NCI-H2196 treated with DMSO at 0.1 percent for 48 hours (cell line): ENCODE data around the gene SSH2.
A peak's percentile ranks its signal among the peaks of the same experiment; 100 is the strongest.
"Not testable (repeated sequence)": the region's sequence is repeated elsewhere in the genome, so short reads cannot be mapped to it uniquely, and the experiment has no call there.

ENCODE experiments used
- DNase-seq: peaks from one replicate; lab custom pipeline; 2025; ENCODE audit not compliant: unreplicated experiment; lab: John Stamatoyannopoulos, UW

Gene SSH2

DNA sequence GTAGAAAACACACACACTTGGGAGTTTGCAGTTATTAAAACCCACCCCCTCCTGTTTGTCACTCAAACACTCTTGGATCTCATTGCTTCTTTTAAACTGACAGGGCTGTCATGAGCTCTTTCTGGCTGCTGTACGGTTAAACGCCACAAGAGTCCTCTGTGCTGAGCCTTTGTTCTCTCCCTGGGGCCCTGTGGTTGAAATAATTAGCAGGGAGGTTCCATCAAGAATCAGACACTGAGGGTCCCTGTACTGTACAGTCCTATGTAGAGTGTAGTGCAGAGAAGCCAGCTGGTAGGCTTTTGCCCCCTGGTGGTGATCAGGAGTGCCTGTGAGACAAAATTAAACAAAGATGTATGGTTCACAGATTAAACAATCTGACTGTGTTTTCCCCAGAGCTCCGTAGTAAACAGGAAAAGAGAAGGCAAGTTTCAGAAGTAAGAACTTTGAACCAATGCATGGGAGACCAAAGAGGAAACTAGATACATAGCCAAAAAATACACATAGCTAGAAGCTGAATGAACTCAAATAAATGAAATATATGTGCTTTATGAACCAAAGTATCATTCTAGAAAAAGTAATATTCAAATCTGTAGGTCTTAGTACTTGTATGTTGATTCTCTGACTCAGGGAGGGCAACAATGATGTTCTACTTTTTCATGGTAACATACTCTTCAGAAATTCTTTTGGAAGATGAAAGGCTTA is 1.4 kb upstream of the SSH2 start:
- peak; percentile 27 for DNase-seq

DNA sequence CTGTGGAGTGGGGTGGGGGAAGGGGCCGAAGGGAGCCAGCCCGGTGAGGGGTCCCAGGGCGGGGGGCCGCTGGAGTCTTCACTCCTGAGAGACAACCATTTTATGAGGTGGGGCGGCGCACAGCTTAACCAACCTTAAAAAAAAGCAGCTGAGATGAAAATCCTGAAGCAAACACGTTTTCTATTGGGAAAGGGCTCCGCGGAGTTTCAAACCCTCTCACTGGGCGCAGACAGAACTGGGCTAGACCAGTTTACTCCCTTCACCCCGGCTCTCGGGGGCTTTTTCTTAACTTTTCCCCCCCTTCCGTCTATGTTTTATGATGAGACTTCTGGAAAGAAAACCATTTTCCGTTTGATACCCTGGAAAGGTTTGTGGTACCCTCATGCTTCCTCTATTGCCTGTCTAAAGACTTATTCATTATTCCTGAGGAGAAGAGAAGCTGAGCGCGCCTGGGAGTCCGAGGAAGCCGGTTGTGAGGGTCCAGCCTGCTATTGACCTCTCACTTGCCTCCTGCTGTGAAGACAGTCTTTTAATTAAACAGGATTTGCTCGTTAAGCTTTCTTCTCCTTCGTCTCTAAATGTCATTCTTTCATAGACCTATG is 482 bp upstream of the SSH2 start:
- no peak for DNase-seq

DNA sequence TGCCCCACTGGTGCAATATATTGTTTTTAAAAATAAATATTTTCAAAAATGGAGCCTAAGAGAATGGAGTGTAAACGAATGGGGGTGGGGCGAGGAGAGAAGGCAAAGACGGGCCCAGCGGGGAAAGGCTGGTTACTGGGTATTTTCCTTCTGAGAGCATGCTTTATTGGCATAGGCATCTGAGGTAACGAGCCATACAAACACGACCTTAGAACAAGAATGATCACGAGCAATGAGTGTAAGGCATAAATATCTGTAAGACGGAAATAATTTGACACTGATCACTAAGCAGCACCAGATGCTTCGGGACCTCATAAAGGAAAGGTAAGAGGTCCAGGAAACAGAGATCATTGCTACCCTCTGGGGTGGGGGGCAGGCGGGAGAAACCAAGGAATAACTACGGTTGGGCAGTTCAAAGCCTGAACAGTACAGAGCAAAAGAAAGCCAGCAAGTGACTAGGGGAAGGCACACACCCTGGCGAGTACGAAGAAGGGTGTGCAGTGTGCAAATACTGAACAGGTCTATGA is 959 bp downstream of the SSH2 start:
- no peak for DNase-seq

DNA sequence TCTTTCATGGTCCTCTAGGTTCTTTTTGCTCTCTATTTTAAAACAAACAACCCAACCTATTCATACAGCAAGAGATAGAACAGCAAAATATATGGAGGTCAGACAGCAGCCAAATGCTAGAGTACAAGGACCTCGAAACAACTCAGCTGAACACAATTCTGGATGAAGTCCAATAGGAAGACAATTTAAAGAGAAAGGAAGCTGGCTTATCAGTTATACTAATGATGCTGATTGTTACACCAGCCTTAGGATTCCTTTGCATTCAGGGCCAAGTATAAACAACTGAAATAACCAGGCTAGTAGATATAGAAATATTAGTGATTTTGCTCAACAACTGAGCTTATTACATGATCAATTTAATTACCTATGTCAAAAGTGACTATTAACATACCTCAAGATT is 2.5 kb downstream of the SSH2 start:
- DNase-seq: no peak

DNA sequence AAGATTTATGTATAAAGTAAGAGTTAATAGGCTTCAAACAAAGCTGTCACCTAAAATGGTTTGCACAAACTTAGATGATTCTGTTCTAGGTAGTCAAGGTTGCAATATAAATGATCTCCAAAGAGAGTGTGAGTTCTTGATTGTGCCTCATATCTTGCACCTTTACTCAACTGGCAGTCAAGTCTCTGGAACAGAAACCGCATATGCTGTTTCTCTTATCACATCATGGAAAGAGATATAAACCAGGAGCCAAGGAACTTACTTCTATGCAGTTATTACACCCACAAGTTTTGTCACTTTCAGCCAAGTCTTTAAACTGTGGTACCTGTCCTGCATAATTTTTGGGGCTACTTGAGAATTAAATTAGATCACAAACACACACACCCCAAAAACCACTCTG is 5.2 kb downstream of the SSH2 start:
- DNase-seq: no peak

DNA sequence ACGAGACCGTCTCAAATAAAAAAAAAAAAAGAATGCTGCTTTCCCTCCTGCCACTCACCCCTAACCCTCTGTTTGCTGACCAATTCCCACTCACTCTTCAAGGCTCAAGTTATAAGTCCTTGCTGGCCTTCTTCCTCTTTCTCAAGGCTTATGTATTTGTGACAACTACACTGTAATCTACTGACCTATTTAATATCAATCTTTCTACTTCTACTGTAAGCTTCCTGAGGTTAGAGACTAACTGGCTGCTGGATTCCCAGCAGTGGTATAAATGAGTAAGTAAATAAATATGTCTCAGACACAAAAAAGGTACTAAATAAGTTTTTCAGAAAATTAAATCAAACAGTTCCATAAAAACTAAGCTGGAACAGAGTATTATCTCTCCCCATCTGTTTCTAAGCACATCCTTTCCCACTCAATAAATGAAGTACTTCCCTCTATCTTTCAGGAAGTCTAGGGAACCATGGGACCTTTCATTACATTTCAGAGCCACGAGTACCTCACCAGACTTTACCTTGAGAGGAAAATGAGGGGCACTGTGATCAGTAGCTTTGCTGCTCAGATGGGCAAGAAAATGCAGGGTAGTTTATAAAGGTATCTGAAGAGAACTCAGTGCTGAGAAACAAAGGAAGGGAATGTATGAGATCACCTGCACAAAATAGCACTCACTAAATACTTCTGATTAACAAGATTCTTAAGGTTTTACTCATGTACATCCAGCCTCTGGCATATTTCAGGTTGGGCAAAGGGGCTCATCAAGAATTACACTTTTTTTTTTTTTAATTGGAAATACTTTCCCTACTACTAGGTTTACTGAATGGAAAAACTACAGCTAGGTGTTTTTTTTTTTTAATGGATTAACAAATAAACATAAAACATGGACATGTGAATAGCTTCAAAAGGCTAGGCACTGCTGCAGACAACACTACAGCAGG is 10.8 kb downstream of the SSH2 start:
- DNase-seq: no peak

DNA sequence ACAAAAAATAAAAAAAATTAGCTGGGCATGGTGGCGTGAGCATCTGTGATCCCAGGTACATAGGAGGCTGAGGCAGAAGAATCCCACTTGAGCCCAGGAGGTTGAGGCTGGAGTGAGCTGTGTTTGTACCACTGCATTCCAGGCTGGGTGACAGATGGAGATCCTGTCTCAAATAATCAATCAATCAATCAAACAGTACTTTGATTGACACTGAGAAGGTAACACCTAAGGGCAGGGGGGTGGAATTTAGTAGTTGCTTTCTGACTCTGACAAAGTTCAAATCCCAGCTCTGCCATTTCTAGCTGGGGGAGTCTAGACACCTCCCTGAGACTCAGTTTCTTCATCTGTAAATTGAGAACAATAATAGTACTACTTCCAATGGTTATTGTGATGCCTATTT is 12.0 kb downstream of the SSH2 start:
- DNase-seq: no peak

DNA sequence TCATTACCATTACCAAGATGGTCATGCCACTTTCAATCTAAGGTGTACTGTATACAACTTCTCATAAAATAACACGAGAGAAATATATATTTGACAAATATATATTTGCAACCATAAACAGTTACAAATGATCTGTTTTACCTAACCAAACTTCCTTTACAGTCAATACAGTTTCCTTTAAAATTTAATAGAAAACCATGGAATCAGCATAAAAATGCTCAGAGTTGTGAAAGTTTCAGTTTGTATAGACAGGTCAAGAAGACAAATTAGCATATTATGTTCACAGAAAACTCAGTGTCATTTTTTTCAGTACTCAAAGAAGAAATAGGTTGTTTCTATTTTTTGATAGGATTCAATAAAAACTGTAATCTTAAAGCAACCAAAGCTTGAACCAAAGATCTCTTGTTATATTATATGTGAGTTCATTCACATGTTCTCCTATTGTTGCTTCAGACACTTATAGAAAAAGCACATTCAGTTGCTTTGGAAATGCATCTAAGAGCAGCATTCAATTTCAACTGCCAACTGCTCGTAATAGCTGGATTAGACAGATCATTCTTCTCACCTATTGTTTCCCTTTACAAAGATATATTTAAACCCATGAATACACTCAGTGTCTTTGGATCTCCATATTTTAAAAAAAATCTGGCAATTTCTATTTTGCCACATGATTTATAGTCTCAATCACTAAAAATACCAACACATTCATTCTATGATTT is 15.1 kb downstream of the SSH2 start:
- no peak for DNase-seq

DNA sequence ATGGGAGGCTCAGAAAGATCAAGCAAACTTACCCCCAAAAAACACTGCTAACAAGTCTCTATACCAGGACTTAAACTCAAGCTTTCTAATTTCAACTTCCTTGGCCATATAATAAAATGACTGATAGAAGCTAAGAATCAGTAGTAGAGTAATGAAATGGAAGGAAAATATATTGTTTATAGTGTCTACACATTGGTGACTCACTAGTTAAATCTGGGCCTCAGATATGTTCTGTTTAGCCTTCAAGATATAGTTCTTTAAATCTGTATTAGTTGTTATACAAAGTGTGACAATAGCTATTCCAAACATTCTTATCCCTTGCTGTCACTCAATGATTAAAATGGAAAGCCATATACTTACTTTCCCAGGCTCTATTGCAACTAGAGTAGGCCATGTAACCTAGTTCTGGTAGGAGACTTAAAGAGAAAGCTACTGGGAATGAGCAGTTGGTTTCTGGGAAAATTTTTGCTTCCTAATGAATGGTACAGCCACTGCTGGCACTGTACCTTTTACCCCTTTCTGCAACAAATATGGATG is 18.3 kb downstream of the SSH2 start:
- DNase-seq: no peak

DNA sequence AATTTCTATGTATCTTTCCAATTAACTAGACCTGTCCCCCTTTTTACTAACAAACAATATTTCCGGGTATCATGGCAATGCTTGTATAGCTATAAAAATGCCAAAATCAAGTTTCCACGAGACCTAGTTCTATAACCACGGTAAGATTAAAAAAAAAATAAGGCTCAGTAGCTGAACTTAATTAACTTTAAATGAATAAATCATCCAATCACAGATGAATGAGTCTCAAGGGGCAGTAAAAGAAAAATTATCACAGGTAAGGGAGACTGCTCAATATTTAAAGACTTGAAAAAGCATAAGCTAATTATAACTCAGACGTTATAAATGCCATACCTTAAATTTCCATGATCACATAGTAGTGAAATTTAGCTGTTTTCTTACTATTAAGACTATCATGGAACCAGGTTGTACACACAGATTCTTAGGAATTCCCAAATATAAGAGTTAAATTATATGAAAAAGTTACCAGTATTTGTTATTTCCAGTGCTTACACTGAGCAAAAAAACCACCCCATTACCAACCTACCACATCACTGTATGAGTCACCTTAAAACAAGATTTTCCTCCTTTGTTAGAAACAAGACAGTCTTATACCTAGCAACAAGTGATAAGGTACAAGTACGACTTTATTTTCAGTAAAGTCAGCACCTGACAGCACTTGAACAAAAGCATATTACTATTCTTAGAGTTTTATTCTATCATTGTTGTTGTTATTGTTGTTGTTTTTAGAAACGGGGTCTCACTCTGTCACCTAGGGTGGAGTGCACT is 20.6 kb downstream of the SSH2 start:
- DNase-seq: no peak

DNA sequence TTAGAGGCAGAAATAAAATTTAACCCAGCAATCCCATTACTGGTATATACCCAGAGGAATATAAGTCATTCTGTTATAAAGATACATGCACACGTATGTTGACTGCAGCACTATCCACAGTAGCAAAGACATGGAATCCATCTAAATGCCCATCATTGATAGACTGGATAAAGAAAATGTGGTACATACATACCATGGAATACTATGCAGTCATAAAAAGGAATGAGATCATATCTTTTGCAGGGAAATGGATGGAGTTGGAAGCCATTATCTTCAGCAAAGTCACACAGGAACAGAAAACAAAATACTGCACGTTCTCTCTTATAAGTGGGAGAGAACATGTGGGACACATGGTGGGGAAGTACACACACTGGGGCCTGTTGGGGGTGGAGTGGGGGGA is 23.1 kb downstream of the SSH2 start:
- DNase-seq: no peak

DNA sequence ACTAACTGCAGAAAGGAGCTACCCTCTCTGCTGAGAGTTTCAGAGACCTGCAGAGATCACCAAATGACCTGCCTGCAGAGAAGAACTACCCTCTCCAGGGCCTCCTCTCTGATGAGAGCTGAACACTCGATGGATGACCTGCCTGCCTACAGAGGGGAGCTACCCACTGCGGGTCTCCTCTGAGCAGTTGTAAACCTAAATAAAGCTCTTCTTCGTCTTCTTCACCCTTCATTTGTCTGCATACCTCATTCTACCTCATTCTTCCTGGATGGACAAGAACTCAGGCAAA is 24.2 kb downstream of the SSH2 start:
- DNase-seq: no peak

DNA sequence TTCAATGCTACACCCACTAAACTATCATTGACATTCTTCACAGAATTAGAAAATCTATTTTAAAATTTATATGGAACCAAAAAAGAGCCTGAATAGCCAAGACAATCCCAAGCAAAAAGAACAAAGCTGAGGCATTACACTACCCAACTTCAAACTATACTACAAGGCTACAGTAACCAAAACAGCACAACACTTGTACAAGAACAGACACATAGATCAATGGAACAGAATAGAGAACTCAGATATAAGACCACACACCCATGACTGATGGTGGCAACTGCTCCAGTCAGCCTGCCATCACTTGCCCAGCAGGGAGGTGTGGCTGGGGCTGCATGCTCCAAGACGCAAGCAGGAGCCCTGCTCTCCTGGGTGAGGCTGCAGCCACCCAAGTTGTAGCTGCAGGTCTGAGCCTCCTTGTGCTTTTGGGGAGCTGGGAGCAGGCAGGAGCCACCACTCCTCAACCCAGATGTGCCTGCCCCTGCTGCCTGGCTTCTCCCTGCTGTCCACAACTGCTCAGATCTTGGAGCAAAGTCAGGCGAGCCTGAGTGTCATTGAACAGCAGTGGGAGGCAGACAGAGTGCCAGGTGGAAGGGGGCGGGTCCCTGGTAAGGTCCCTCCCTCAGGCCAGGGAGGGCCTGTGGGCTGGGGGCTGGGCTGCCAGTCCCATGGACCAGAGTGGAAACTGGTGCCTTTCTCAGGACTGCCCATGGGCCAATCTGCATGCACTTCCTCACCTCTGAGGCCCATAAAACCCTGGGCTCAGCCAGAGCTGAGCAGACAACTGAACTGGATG is 24.7 kb downstream of the SSH2 start:
- DNase-seq: no peak

DNA sequence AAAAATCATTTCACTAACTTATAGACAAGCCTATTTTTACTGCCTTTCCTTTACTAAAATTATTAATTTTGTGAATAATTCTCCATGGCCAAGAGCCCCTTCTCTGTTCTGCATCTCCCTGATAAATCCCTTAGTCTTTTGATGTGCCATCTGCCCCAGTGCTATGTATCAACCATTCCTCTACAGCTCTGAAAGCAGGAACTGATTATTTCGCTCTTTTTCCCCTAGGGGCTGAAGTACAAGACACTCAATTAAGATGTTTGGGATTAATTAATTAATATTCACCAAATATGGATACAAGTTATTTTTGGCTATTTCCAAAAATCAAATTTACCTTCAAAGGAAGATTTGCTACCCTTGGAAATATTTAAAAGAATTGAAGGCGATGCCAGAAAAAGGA is 26.6 kb downstream of the SSH2 start:
- DNase-seq: no peak

DNA sequence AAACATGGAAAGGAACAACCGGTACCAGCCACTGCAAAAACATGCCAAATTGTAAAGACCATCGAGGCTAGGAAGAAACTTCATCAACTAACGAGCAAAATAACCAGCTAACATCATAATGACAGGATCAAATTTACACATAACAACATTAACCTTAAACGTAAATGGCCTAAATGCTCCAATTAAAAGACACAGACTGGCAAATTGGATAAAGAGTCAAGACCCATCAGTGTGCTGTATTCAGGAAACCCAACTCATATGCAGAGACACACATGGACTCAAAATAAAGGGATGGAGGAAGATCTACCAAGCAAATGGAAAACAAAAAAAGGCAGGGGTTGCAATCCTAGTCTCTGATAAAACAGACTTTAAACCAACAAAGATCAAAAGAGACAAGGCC is 32.9 kb downstream of the SSH2 start:
- DNase-seq: not testable (repeated sequence)

DNA sequence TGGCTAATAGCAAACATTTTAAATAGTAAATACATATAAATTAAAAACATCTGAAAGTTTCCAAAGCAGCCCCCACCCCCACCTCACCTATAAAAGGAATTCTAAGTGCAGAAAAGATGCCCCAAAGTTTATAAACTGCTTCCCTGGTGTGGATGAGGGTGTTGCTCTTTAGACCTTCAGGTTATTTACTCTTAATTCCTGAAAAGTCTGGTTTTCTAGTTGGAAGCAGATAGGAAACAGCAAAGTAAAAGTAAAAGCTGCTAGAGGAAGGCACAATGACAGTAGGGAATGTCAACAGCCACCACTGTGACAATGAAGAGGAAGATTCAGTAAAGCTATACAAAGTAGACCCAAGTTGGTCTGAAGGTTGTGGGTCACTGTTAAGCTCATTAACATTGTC is 37.8 kb downstream of the SSH2 start:
- no peak for DNase-seq

DNA sequence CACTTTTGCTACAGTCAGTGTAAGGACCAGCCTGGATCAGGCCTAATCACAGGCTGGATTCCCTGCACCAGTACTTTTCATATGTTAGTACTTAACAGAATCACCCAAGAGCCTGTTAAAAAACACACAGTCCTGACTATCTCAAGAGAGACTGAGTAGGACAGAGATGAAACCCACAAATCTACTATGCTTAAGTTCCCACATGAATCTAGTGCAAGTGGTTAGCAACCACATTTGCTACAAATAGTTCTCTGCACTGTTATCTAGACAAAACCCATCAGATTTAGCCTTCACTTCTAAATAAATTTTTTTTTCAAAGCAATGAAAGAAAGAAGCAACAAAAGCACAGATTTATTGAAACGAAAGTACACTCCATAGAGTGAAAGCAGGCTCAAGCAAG is 38.9 kb downstream of the SSH2 start:
- DNase-seq: no peak

DNA sequence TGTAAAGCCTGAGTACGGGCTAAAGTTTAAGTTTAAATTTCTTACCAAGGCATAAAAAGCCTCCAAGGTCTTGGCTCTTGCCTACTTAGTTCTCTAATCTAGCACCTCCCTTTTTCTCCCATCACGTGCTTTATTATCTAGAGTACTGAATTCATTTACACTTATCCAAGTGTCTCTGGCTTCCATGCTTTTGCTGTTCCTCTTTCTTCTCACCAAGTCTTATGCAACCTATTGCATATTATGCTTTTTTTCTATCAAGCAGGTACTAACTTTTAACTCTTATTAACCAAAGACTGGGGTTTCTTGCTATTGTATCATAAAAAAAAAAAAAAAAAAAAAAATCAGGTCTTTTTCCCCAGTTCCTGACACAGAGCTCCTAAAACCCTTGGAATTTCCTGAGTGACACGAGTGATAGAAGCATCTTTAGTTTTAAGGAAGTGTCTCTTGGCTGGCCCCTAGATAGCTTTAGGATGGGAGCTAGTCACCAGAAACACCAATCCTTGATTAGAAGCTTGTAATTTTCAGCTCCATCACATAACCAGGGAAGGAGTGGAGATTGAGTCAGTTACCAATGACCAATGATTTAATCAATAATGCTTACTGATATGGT is 44.9 kb downstream of the SSH2 start:
- DNase-seq: no peak

DNA sequence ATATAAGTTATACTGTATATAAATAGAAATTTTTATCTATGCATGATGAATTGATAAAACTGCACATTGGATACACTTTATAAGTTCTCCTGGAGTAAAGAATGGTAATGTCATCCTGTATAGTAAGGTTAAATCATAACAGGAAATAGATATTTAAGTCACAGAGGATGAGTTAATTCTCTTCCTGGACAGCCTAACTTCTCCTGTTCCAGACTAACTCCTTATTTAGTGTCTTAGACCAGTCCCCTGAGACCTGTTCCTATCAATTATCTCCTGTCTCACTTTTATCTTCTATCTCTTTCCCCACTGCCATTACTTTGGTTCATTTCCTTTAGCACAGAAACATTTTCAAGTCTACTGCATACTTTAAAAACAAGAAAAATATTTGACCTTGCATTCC is 46.5 kb downstream of the SSH2 start:
- DNase-seq: no peak
